ENCODE results near the gene TBC1D14.

TBC1D14 gene

GRCh38 chr4:6983544-6984142 lies 74.0 kb downstream of the TBC1D14 start:
- no peak for DNase-seq
- in situ Hi-C loops (cut with HindIII; ENCODE audit: low pct_ligation_motif_present, low pct_unique_long_range_greater_than_20kb, low sequenced_read_pairs): no loop called here

GRCh38 chr4:6984612-6985425 lies 75.2 kb downstream of the TBC1D14 start:
- no peak for DNase-seq
- in situ Hi-C loops (cut with HindIII; ENCODE audit: low pct_ligation_motif_present, low pct_unique_long_range_greater_than_20kb, low sequenced_read_pairs): no loop called here

- DNase-seq: peak; percentile 36
- in situ Hi-C loops (cut with HindIII; ENCODE audit: low pct_ligation_motif_present, low pct_unique_long_range_greater_than_20kb, low sequenced_read_pairs): no loop called here
These were observed 76.6 kb downstream of the TBC1D14 start for GRCh38 chr4:6986072-6986780.

GRCh38 chr4:6986781-6987587 lies 77.4 kb downstream of the TBC1D14 start:
- in situ Hi-C loops (cut with HindIII; ENCODE audit: low pct_ligation_motif_present, low pct_unique_long_range_greater_than_20kb, low sequenced_read_pairs): no loop called here
- peak; percentile 89 for DNase-seq

- peak; percentile 2 for DNase-seq
- in situ Hi-C loops (cut with HindIII; ENCODE audit: low pct_ligation_motif_present, low pct_unique_long_range_greater_than_20kb, low sequenced_read_pairs): no loop called here
These were observed 77.9 kb downstream of the TBC1D14 start for GRCh38 chr4:6987588-6987961.

- in situ Hi-C loops (cut with HindIII; ENCODE audit: low pct_ligation_motif_present, low pct_unique_long_range_greater_than_20kb, low sequenced_read_pairs): no loop called here
- no peak for DNase-seq
These were observed 78.5 kb downstream of the TBC1D14 start for GRCh38 chr4:6988016-6988715.

GRCh38 chr4:6989331-6989923 lies 79.8 kb downstream of the TBC1D14 start:
- in situ Hi-C loops (cut with HindIII; ENCODE audit: low pct_ligation_motif_present, low pct_unique_long_range_greater_than_20kb, low sequenced_read_pairs): no loop called here
- no peak for DNase-seq

- in situ Hi-C loops (cut with HindIII; ENCODE audit: low pct_ligation_motif_present, low pct_unique_long_range_greater_than_20kb, low sequenced_read_pairs): no loop called here
- no peak for DNase-seq
These were observed 81.0 kb downstream of the TBC1D14 start for GRCh38 chr4:6990661-6991060.

GRCh38 chr4:6991249-6991648 lies 81.6 kb downstream of the TBC1D14 start:
- DNase-seq: no peak
- in situ Hi-C loops (cut with HindIII; ENCODE audit: low pct_ligation_motif_present, low pct_unique_long_range_greater_than_20kb, low sequenced_read_pairs): no loop called here

- in situ Hi-C loops (cut with HindIII; ENCODE audit: low pct_ligation_motif_present, low pct_unique_long_range_greater_than_20kb, low sequenced_read_pairs): no loop called here
- peak; percentile 61 for DNase-seq
These were observed 82.3 kb downstream of the TBC1D14 start for GRCh38 chr4:6991771-6992557.

GRCh38 chr4:6992728-6993677 lies 83.4 kb downstream of the TBC1D14 start:
- in situ Hi-C loops (cut with HindIII; ENCODE audit: low pct_ligation_motif_present, low pct_unique_long_range_greater_than_20kb, low sequenced_read_pairs): no loop called here
- DNase-seq: peak; percentile 57

- in situ Hi-C loops (cut with HindIII; ENCODE audit: low pct_ligation_motif_present, low pct_unique_long_range_greater_than_20kb, low sequenced_read_pairs): no loop called here
These were observed 86.9 kb downstream of the TBC1D14 start for GRCh38 chr4:6996481-6996880.

GRCh38 chr4:6999172-7000086 lies 89.8 kb downstream of the TBC1D14 start:
- in situ Hi-C loops (cut with HindIII; ENCODE audit: low pct_ligation_motif_present, low pct_unique_long_range_greater_than_20kb, low sequenced_read_pairs): no loop called here
- no peak for DNase-seq

More at GRCh38 chr4:6996481-6996880, 86.9 kb downstream of the TBC1D14 start:
- DNase-seq: no peak

GRCh38 chr4:7000421-7001176 lies 91.0 kb downstream of the TBC1D14 start:
- in situ Hi-C loops (cut with HindIII; ENCODE audit: low pct_ligation_motif_present, low pct_unique_long_range_greater_than_20kb, low sequenced_read_pairs): no loop called here
- DNase-seq: no peak

GRCh38 chr4:7001271-7001670 lies 91.6 kb downstream of the TBC1D14 start:
- in situ Hi-C loops (cut with HindIII; ENCODE audit: low pct_ligation_motif_present, low pct_unique_long_range_greater_than_20kb, low sequenced_read_pairs): no loop called here
- no peak for DNase-seq
